T-helper 1 cell treated with Interleukin-12 subunit alpha and Interleukin-12 subunit beta and Interleukin-4 antibody, amounts not matched to agents 30 ng/mL and 1 ng/mL, for 36 hours (primary cell): ENCODE data around the gene GAA. TPM values are rescaled to one million over a fixed set of nuclear protein-coding genes. Genes with fewer than 3 reads are reported as not detected.

ENCODE experiments used
- intact Hi-C: fragments of 100-400 bp; cut with micrococcal nuclease; formaldehyde crosslinking; loops from one replicate; pipeline ENCODE4 v1.15.1; 2024
- total RNA-seq: library from RNA; stranded (reverse); gene quantifications from 2 replicates; pipeline ENCODE4 v1.2.3, GENCODE V29; 2022

Gene GAA
- total RNA-seq, 1 donor from 2014 or later, result 14.3 TPM

GRCh38 chr17:80102664-80103448 lies 1.5 kb downstream of the GAA start:
- intact Hi-C loops, result loop anchor here (5.0 kb wide), 1 partner anchor 266 kb away; the partner anchor contains the start of gene CBX4

- intact Hi-C loops, result loop anchor here (5.0 kb wide), 1 partner anchor 266 kb away; the partner anchor contains the start of gene CBX4
Measured at GRCh38 chr17:80103449-80104085, 2.2 kb downstream of the GAA start.

- intact Hi-C loops, result loop anchor here (5.0 kb wide), 1 partner anchor 267 kb away; the partner anchor contains the start of gene CBX4
Measured at GRCh38 chr17:80104321-80104955, 3.1 kb downstream of the GAA start.

GRCh38 chr17:80104956-80105375 lies 3.6 kb downstream of the GAA start:
- intact Hi-C loops, result loop anchor here (5.0 kb wide), 1 partner anchor 268 kb away; the partner anchor contains the start of gene CBX4

- intact Hi-C loops, result no loop called here
Measured at GRCh38 chr17:80105762-80106161, 4.4 kb downstream of the GAA start.

- intact Hi-C loops, result no loop called here
Measured at GRCh38 chr17:80106176-80106575, 4.8 kb downstream of the GAA start.

GRCh38 chr17:80106751-80107150 lies 5.4 kb downstream of the GAA start:
- intact Hi-C loops, result no loop called here

- intact Hi-C loops, result no loop called here
Measured at GRCh38 chr17:80107231-80108021, 6.0 kb downstream of the GAA start.

GRCh38 chr17:80108036-80108971 lies 6.9 kb downstream of the GAA start:
- intact Hi-C loops, result no loop called here

- intact Hi-C loops, result no loop called here
Measured at GRCh38 chr17:80109066-80109660, 7.8 kb downstream of the GAA start.

- intact Hi-C loops, result no loop called here
Measured at GRCh38 chr17:80109713-80110446, 8.5 kb downstream of the GAA start.

GRCh38 chr17:80110447-80110812 lies 9.0 kb downstream of the GAA start:
- intact Hi-C loops, result no loop called here

- intact Hi-C loops, result no loop called here
Measured at GRCh38 chr17:80110927-80111701, 9.7 kb downstream of the GAA start.

- intact Hi-C loops, result no loop called here
Measured at GRCh38 chr17:80111702-80112470, 10.5 kb downstream of the GAA start.

GRCh38 chr17:80112471-80113032 lies 11.2 kb downstream of the GAA start:
- intact Hi-C loops, result no loop called here

- intact Hi-C loops, result no loop called here
Measured at GRCh38 chr17:80113033-80113484, 11.7 kb downstream of the GAA start.

- intact Hi-C loops, result no loop called here
Measured at GRCh38 chr17:80114758-80115157, 13.4 kb downstream of the GAA start.
